HCT116 (cell line): ENCODE data around the gene MAPK8.

Experiments used
- CTCF ChIP-seq, 3 experiments: fragments of 200-600 bp in 1 of 3; sonication (generic) in 1 of 3; IDR thresholded peaks in 2 of 3; conservative IDR thresholded peaks in 1 of 3; 2 replicates each; pipeline ENCODE4 v1.5.1; 2012 to 2017; ENCODE audit warnings: low read depth in 2 of 3, low read length in 2 of 3, antibody characterized with exemption in 1 of 3, borderline replicate concordance in 1 of 3, control low read depth in 1 of 3, mild to moderate bottlenecking in 1 of 3, mixed read lengths in 1 of 3, mixed run types in 1 of 3, moderate library complexity in 1 of 3; ENCODE audit not compliant: insufficient read depth in 1 of 3
- EZH2 ChIP-seq: fragments of 200-600 bp; sonication (generic); IDR thresholded peaks from 2 replicates; pipeline ENCODE4 v1.6.1; 2017; ENCODE audit warnings: antibody characterized with exemption, mixed run types
- EZH2phosphoT487 ChIP-seq: fragments of 200-600 bp; IDR thresholded peaks from 2 replicates; pipeline ENCODE4 v1.6.1; 2018; ENCODE audit warnings: antibody characterized with exemption, borderline replicate concordance
- JUND ChIP-seq: IDR thresholded peaks from 2 replicates; pipeline ENCODE4 v1.6.1; 2012
- MAX ChIP-seq: IDR thresholded peaks from 2 replicates; pipeline ENCODE4 v1.6.1; 2012
- POLR2A ChIP-seq: IDR thresholded peaks from 2 replicates; pipeline ENCODE4 v1.7.0; 2011; ENCODE audit warnings: borderline replicate concordance; ENCODE audit not compliant: insufficient read depth, insufficient read length; ENCODE audit errors: extremely low read depth
- POLR2AphosphoS5 ChIP-seq: IDR thresholded peaks from 2 replicates; pipeline ENCODE4 v1.6.1; 2011; ENCODE audit warnings: mild to moderate bottlenecking, low read depth, low read length, moderate library complexity
- RAD21 ChIP-seq: IDR thresholded peaks from 2 replicates; pipeline ENCODE4 v1.6.1; 2012; ENCODE audit warnings: low read depth, mild to moderate bottlenecking
- REST ChIP-seq: IDR thresholded peaks from 2 replicates; pipeline ENCODE4 v1.6.1; 2012; ENCODE audit warnings: low read depth
- SIN3A ChIP-seq: IDR thresholded peaks from 2 replicates; pipeline ENCODE4 v1.6.1; 2012; ENCODE audit warnings: low read depth
- YY1 ChIP-seq: IDR thresholded peaks from 2 replicates; pipeline ENCODE4 v1.6.1; 2011; ENCODE audit warnings: low read length, low read depth, moderate library complexity, mild to moderate bottlenecking; ENCODE audit not compliant: insufficient replicate concordance; ENCODE audit errors: extremely low read depth

DNA sequence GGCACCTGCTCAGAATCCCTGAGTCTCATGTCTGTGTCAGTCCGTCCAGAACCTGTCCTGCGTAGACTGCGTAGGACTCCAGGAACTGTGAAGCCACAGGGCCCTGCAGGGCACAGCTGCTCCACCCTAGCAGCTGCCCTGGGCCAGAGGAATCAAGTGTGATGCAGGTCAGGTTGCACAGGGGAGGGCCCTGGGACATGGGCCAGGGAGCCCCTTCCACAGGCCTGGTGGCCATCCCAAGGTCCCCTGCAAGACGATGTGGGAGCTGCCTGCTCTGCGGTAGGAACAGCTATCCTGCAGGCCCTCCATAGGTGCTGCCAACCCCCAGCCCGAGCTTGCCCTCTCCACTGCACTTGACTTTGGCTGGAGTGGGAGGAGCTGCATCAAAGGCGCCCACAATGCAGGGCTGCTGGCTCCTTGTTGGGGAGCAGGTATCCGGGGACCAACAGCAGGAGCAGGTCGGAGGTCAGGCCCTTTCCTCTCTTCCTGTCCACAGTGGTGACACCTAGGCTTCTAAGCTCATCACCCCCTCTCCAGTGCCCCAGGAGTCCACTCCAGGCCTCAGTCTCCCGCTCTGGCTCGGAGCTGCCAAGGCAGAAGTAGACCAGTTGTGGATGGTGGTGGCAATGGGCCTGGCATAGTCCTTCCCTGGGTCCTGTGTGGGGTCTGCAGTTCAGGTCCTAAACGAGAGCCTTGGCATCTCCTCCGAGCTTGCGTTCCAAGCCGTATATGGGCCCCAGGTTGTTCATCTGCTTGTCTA is 149.1 kb downstream of the MAPK8 start:
- TF ChIP-seq CTCF (IDR thresholded peaks at IDR 0.05 in 2 of 3, conservative IDR thresholded peaks at IDR 0.05 in 1 of 3; ENCODE audit: borderline replicate concordance in 1 of 3, insufficient read depth in 1 of 3, low read depth in 2 of 3, low read length in 2 of 3) (no peak), POLR2AphosphoS5 (no peak), MAX (no peak), POLR2A (no peak), YY1 (no peak), EZH2 (no peak), EZH2phosphoT487 (no peak), JUND (no peak), SIN3A (no peak), REST (no peak), RAD21 (no peak)
